Measurements from ENCODE around the gene CACNA2D4.

DNA sequence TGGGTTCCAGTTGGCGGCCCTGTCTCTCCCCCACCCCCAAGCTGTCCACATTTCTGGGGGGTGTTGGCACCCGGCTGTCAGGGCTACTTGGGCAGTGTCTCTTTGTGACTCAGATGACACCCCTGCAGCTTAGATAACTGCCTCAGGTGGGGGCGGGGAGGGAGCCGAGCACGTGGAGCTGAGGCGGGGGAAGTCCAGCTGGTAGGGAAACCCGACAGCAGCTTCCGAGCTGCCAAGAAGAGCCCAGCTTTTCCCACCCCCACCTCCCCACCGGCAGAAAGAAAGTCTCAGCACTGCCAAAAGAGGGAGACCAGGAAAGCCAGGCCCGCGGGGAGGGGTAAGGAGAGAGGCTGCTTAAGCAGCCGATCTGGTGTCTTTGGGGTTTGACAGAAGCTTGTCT, 96.6 kb downstream of the CACNA2D4 start:
- TF ChIP-seq, protein P1, sequence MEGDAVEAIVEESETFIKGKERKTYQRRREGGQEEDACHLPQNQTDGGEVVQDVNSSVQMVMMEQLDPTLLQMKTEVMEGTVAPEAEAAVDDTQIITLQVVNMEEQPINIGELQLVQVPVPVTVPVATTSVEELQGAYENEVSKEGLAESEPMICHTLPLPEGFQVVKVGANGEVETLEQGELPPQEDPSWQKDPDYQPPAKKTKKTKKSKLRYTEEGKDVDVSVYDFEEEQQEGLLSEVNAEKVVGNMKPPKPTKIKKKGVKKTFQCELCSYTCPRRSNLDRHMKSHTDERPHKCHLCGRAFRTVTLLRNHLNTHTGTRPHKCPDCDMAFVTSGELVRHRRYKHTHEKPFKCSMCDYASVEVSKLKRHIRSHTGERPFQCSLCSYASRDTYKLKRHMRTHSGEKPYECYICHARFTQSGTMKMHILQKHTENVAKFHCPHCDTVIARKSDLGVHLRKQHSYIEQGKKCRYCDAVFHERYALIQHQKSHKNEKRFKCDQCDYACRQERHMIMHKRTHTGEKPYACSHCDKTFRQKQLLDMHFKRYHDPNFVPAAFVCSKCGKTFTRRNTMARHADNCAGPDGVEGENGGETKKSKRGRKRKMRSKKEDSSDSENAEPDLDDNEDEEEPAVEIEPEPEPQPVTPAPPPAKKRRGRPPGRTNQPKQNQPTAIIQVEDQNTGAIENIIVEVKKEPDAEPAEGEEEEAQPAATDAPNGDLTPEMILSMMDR (IDR thresholded peaks at IDR 0.05): no peak
- no peak for TF ChIP-seq POLR2A (IDR thresholded peaks at IDR 0.05)

Measured in heart left ventricle (tissue), 13 donors.